ENCODE data around the gene CNIH3. TPM values are rescaled to one million over a fixed set of nuclear protein-coding genes. Genes with fewer than 3 reads are reported as not detected.
"Not testable (repeated sequence)": the region's sequence is repeated elsewhere in the genome, so short reads cannot be mapped to it uniquely, and the experiment has no call there.

The CNIH3 gene
- total RNA-seq, 1 experiment from 2014 or later = 4.2 TPM

- no CpG with 5 or more reads among the region's 7 CpGs for WGBS (ENCODE audit: extremely low coverage, insufficient read length, low lambda C conversion rate)
- no peak overlapping the region for H3K56ac ChIP-seq (ENCODE audit: insufficient read length, low read depth, low read length)
- no peak overlapping the region for H2BK15ac ChIP-seq (ENCODE audit: low read depth, low read length)
- H2BK5ac ChIP-seq (ENCODE audit: insufficient read length, low read length) = no peak overlapping the region
- H2AFZ ChIP-seq (ENCODE audit: low read length) = no peak overlapping the region
- H2AK5ac ChIP-seq (ENCODE audit: insufficient read length, low read length) = no peak overlapping the region
- H2BK120ac ChIP-seq (ENCODE audit: low read depth, low read length, poor library complexity, severe bottlenecking) = no peak overlapping the region
- TF ChIP-seq, protein P1, sequence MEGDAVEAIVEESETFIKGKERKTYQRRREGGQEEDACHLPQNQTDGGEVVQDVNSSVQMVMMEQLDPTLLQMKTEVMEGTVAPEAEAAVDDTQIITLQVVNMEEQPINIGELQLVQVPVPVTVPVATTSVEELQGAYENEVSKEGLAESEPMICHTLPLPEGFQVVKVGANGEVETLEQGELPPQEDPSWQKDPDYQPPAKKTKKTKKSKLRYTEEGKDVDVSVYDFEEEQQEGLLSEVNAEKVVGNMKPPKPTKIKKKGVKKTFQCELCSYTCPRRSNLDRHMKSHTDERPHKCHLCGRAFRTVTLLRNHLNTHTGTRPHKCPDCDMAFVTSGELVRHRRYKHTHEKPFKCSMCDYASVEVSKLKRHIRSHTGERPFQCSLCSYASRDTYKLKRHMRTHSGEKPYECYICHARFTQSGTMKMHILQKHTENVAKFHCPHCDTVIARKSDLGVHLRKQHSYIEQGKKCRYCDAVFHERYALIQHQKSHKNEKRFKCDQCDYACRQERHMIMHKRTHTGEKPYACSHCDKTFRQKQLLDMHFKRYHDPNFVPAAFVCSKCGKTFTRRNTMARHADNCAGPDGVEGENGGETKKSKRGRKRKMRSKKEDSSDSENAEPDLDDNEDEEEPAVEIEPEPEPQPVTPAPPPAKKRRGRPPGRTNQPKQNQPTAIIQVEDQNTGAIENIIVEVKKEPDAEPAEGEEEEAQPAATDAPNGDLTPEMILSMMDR (conservative IDR thresholded peaks at IDR 0.05) = no peak
- H3K4me2 ChIP-seq (ENCODE audit: insufficient read depth, insufficient read length, low read length) = no peak overlapping the region
- no peak overlapping the region for H3K23ac ChIP-seq (ENCODE audit: insufficient read length, low read depth, low read length)
- no peak overlapping the region for H3K18ac ChIP-seq (ENCODE audit: insufficient read length, low read depth, low read length)
- no peak for DNase-seq
- H3K4ac ChIP-seq (ENCODE audit: low read depth, low read length) = no peak overlapping the region
- H3K9me3 ChIP-seq (ENCODE audit: control insufficient read depth, low read depth, low read length) = no peaks in the 10 kb centered on the region
- Mint-ChIP-seq H3K36me3 (ENCODE audit: insufficient read depth in 1 of 3, low read depth in 3 of 3) (peaks cover 0 to 8% (median 0%) of the 10 kb centered on the region in 3 experiments; a peak in 2 of 7 replicates), H3K4me1 (peaks cover 0 to 6% of the 10 kb centered on the region in 2 experiments; a peak in 1 of 4 replicates), H3K27me3 (ENCODE audit: low read depth) (no peaks in the 10 kb centered on the region), H3K27ac (no peak overlapping the region), H3K4me3 (no peak overlapping the region), H3K9me3 (peaks cover 0 to 3% of the 10 kb centered on the region in 2 experiments; a peak in 2 of 5 replicates)
- no peak overlapping the region for H3K14ac ChIP-seq (ENCODE audit: insufficient read depth, low read length)
- H3K79me1 ChIP-seq (ENCODE audit: insufficient read depth, low read depth, low read length, poor library complexity, severe bottlenecking) = no peaks in the 10 kb centered on the region
- no peaks in the 10 kb centered on the region for H3K79me2 ChIP-seq (ENCODE audit: insufficient read depth, low read length)
- H4K20me1 ChIP-seq (ENCODE audit: control insufficient read depth, insufficient read depth, insufficient read length) = no peaks in the 10 kb centered on the region
- no peak overlapping the region for H3K27ac ChIP-seq (ENCODE audit: insufficient read length, low read depth, low read length)
- H4K91ac ChIP-seq (ENCODE audit: insufficient read length, low read depth, low read length) = no peak overlapping the region
- H4K5ac ChIP-seq (ENCODE audit: insufficient read length, low read depth, low read length) = no peak overlapping the region
- no peak overlapping the region for H3K9ac ChIP-seq (ENCODE audit: extremely low read depth, insufficient read length, low read length)
- H3K4me1 ChIP-seq (ENCODE audit: insufficient read depth, low read length) = no peaks in the 10 kb centered on the region
- H2BK20ac ChIP-seq (ENCODE audit: low read depth, low read length, poor library complexity, severe bottlenecking) = no peak overlapping the region
- H2BK12ac ChIP-seq (ENCODE audit: insufficient read length, low read depth, low read length) = no peak overlapping the region
- no peaks in the 10 kb centered on the region for H3K23me2 ChIP-seq (ENCODE audit: insufficient read length, low read depth, low read length, poor library complexity, severe bottlenecking)
- H3K27me3 ChIP-seq (ENCODE audit: insufficient read depth, low read length) = no peaks in the 10 kb centered on the region
- H4K8ac ChIP-seq (replicated peaks; ENCODE audit: insufficient read length, low read depth, low read length) = no peak overlapping the region
- no peak overlapping the region for H3T11ph ChIP-seq (ENCODE audit: low read length)
These were observed 68.9 kb downstream of the CNIH3 start for GRCh38 chr1:224684979-224685425.

DNA sequence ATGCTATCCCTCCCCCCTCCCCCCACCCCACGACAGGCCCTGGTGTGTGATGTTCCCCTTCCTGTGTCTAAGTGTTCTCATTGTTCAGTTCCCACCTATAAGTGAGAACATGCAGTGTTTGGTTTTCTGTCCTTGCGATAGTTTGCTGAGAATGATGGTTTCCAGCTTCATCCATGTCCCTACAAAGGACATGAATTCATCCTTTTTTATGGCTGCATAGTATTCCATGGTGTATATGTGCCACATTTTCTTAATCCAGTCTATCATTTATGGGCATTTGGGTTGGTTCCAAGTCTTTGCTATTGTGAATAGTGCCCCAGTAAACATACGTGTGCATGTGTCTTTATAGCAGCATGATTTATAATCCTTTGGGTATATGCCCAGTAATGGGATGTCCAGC lies 70.0 kb downstream of the CNIH3 start:
- H4K8ac ChIP-seq (replicated peaks; ENCODE audit: insufficient read length, low read depth, low read length); H3K4me1 ChIP-seq (ENCODE audit: insufficient read depth, low read length); H3K23me2 ChIP-seq (ENCODE audit: insufficient read length, low read depth, low read length, poor library complexity, severe bottlenecking); H3K36me3 Mint-ChIP-seq (ENCODE audit: insufficient read depth in 1 of 3, low read depth in 3 of 3); H4K5ac ChIP-seq (ENCODE audit: insufficient read length, low read depth, low read length); H3K4ac ChIP-seq (ENCODE audit: low read depth, low read length); H2BK12ac ChIP-seq (ENCODE audit: insufficient read length, low read depth, low read length); H2BK15ac ChIP-seq (ENCODE audit: low read depth, low read length); H3K79me2 ChIP-seq (ENCODE audit: insufficient read depth, low read length); H3K4me2 ChIP-seq (ENCODE audit: insufficient read depth, insufficient read length, low read length); H2BK5ac ChIP-seq (ENCODE audit: insufficient read length, low read length); H2BK120ac ChIP-seq (ENCODE audit: low read depth, low read length, poor library complexity, severe bottlenecking); H2BK20ac ChIP-seq (ENCODE audit: low read depth, low read length, poor library complexity, severe bottlenecking); H3K23ac ChIP-seq (ENCODE audit: insufficient read length, low read depth, low read length); H2AFZ ChIP-seq (ENCODE audit: low read length); H3K4me1 Mint-ChIP-seq; H3K18ac ChIP-seq (ENCODE audit: insufficient read length, low read depth, low read length); H3K27ac Mint-ChIP-seq; H3T11ph ChIP-seq (ENCODE audit: low read length); H3K14ac ChIP-seq (ENCODE audit: insufficient read depth, low read length); H3K27me3 Mint-ChIP-seq (ENCODE audit: low read depth); H3K9ac ChIP-seq (ENCODE audit: extremely low read depth, insufficient read length, low read length); H3K56ac ChIP-seq (ENCODE audit: insufficient read length, low read depth, low read length); H4K91ac ChIP-seq (ENCODE audit: insufficient read length, low read depth, low read length); H3K4me3 Mint-ChIP-seq; H4K20me1 ChIP-seq (ENCODE audit: control insufficient read depth, insufficient read depth, insufficient read length); H3K27ac ChIP-seq (ENCODE audit: insufficient read length, low read depth, low read length); H3K27me3 ChIP-seq (ENCODE audit: insufficient read depth, low read length); DNase-seq; H3K9me3 ChIP-seq (ENCODE audit: control insufficient read depth, low read depth, low read length); H3K79me1 ChIP-seq (ENCODE audit: insufficient read depth, low read depth, low read length, poor library complexity, severe bottlenecking); H3K9me3 Mint-ChIP-seq; H2AK5ac ChIP-seq (ENCODE audit: insufficient read length, low read length): not testable (repeated sequence)
- no CpG with 5 or more reads among the region's 3 CpGs for WGBS (ENCODE audit: extremely low coverage, insufficient read length, low lambda C conversion rate)
